HG03457 (cell line): ENCODE data around the gene LIM2.

Experiments
- ATAC-seq: cut with Tn5 transposase; IDR thresholded peaks from one replicate; pipeline ENCODE4 v1.9.1; 2021; ENCODE audit warnings: moderate number of reproducible peaks; ENCODE audit not compliant: unreplicated experiment

Gene LIM2

DNA sequence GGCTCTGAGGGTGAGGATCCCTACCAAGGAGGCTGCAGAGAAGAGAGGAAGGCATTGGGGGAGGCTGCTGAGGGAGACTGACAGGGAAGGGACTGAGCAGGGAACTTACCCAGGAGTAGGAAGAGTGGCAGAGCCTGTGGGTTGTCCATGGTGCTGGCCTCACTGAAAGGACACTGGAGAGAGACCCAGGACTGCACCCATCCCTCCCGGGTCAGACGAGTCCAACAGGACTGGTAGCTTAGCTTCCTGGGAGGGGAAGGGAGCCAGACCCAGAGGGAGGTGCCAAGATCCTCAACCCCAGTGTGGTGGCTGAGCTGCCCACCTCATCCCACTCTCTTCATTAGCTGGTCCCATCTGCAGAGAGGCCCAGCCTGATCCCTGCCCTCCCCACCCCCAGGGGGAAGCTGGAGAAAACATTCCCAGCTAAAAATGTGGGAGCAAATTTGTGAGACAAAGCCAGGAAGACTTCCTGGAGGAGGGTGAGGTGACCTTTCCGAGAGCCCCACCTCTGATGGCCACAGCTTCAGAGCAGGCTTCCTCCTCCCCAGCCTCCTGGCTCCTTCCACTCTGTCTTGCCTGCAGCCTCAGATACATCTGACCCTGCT, 45.7 kb downstream of the LIM2 start, which contains the start of gene VSIG10L:
Gene VSIG10L, minus strand, starts transcription at position 164 of the 605 bp plus-strand sequence. Its CDS starts 15 bp downstream, at position 149.
- no peak for ATAC-seq

- ATAC-seq, result no peak
Observed at GRCh38 chr19:51341066-51341465, 46.7 kb downstream of the LIM2 start.

DNA sequence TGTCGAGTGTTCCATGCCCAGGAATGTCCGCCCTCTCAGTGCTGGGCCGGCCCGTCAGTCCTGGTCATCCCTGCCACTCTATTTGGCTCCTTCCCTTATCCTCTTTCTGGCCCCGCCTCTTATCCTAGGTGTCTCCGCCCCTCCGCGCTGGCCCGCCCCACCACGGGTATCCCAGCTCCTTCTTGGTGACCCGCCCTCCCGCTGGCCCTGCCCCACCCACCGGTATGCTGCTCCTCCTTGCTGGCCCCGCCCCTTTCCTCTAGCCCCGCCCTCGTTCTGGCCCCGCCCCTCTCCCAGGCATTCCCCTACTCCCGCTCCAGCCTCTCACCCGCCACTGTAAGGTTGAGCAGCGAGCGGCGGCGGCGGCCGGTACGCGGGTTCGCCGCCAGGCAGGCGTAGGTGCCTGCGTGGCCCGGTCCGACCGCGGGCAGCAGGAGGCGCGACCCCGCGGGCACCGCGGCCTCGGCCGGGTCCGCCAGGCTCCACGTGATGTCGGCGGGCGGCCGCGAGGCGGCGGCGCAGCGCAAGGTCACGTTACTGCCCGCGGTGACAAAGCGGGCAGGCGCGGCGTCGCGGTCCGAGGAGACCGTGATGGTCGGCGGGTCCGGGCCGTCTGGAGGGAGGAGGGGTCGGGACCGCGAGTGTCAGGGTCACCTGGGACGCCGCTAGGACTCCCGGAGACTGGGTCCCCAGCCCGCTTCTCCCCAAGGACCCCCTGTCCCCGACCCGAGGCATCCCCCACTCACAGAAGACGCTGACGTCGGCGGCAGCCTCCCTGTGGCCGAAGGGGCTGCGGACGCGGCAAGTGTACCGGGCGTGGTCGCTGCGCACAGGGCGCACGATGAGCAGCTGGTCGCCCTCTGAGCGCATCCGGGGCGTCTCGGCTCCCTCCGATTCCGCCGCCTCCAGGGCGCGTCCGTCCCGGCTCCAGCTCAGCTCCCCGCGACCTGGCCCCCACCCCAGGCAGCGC, 47.8 kb downstream of the LIM2 start:
- ATAC-seq, result no peak

GRCh38 chr19:51339313-51339686, 48.5 kb downstream of the LIM2 start:
- no peak for ATAC-seq

DNA sequence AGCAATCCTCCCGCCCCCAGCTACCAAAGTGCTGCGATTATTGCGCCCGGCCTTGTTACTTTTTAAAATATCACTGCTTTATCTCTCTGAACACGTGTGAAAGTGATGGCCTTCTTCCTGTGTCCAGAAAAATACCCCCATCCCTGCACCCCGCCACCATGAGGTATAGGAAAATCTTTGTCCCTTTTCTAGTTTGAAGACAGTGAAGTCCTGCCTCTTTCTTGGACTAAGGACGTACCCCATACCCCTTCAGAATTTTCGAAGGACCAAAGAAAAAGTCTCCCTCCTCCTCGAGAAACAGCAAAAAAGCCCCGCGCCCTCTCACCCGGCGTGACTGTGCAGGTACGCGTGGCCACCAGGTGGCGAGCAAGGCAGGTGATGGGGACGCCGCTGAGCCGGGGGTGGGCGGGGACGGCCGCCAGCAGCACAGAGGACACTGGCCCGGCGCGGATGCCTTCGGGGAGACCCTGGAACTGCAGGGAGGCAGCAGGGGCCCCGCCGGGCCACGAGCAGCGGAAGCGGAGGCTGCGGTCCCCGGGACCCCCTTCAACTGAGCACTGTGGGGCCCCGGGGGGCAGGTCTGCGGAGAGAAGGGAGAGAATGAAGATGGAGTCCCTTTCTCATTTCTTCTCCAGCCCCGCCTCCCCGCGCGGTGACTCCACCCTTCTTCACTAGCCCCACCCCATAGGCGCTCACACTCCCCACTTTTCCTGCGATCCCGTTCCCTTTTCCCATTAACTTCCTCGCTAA, 49.0 kb downstream of the LIM2 start:
- ATAC-seq, result no peak

DNA sequence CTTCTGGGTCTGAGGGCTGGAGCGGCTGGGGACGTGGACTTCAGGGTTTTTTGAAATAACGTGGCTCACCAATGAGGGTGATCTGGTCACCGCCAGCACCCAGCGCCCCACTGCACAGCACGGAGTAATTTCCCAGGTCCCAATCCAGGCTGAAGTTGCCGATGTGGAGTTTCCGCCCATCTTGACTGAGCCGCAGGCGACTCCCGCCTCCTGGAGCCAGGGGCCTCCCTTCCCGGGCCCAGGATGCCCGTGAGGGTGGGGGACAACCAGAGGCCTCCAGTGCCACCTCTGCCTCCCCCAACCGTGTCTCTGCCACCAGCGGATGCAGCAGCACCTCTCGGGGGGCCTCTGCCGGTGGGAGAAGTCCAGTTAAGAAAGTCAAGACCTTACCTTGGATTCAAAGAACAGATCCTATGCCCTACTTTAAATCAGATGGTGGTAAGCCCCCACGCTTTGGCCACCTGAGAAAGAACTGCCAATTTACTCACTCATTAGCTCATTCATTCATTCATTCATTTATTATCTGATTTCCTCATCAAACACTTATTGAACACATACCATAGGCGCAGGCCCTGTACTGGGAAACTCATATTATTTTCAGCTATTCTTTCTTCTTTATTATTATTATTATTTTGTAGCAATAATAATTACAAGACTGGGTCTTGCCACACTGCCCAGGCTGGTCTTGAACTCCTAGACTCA, 49.8 kb downstream of the LIM2 start:
- ATAC-seq, result no peak

GRCh38 chr19:51337141-51337860, 50.5 kb downstream of the LIM2 start:
- ATAC-seq, result no peak

DNA sequence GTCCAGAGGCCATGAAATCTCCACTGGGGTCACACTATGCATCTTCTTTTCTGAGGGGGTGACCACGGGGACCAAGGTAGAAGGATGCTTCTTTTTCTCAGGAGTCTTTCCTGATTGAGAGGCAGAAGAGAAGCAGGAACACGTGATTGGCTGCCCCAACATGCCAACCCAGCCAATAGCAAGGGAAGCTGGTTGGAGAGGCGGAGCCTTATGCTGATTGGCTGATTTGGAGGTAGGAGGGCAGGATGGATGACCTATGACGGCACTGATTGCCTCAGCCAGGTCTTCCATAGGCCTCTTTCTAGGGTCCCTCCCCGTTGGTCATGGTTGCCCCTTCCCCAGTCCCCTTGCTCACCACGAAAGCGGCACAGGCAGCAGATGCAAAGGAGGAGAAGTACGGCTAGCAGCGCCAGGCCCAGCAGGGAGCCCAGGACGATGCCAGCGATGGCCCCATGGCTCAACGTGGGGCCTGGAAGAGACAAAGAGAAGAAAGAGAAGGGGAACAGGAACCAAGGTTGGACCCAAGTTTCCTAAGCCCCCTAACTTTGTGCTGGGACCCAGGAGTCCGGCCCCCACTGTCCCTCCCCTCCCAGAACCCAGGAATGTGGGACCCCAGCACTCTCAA, 53.8 kb downstream of the LIM2 start:
- no peak for ATAC-seq

DNA sequence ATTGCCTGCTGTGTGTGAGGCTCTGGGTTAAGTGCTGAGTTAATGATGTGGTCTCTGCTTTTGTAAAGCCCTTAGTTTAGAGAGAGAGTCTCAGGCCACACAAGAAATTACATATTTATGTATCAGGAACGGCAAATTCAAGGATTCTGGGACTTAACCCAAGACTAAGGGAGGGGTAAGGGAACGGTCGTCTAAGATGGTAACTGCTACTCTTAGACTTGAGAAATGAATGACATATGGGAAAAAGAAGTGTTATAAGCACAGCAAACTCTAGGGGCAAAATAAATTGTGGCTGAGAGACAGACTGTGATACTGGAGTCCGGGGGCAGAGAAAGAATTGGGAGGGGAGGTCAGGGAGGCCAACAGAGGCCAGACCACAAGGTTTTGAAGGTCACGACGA, 56.1 kb downstream of the LIM2 start:
- ATAC-seq, result no peak

GRCh38 chr19:51331193-51331592, 56.6 kb downstream of the LIM2 start:
- no peak for ATAC-seq

- no peak for ATAC-seq
Observed at GRCh38 chr19:51330366-51330765, 57.4 kb downstream of the LIM2 start.
